ENCODE measurements around the gene MOSPD3. TPM values are rescaled to one million over a fixed set of nuclear protein-coding genes. Genes with fewer than 3 reads are reported as not detected.

Gene MOSPD3
- total and polyA plus RNA-seq, 2 of the 8 experiments (the other 6 are each of a cell fraction or from before 2014, with no cell fraction given): 20.7 to 21.4 TPM

GRCh38 chr7:100577507-100577906 lies 34.8 kb upstream of the MOSPD3 start (continued):
- no peak for TF ChIP-seq SIN3A (conservative IDR thresholded peaks at IDR 0.05 in 1 of 2, IDR thresholded peaks at IDR 0.05 in 1 of 2; ENCODE audit: low read depth in 1 of 2, low read length in 2 of 2)
- no peak for TF ChIP-seq CTBP2 (IDR thresholded peaks at IDR 0.05; ENCODE audit: borderline replicate concordance, insufficient read depth, insufficient read length, low read length)
- no peak for TF ChIP-seq CBX8 (IDR thresholded peaks at IDR 0.05; ENCODE audit: borderline replicate concordance, low read depth, low read length)
- TF ChIP-seq ASH2L (IDR thresholded peaks at IDR 0.05; ENCODE audit: low read length): no peak
- no peak for TF ChIP-seq USF2 (IDR thresholded peaks at IDR 0.05; ENCODE audit: low read length)
